ENCODE measurements around the gene CLIP2.

The CLIP2 gene

DNA sequence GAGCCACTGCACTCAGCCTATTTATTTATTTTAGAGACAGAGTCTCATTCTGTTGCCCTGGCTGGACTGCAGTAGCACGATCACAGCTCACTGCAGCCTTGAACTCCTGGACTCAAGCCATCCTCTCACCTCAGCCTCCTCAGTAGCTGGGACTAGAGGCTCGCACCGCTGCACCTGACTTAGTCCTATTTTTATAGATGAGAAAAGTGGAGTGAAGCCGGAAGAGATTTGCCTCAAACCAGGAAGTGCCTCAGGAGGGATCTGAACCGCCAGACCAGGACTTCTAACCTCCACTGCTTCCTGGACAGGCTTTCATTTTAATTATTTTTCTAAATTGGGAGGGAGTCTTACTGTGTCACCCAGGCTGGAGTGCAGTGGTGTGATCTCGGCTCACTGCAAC lies 17.5 kb upstream of the CLIP2 start:
- DNase-seq (ENCODE audit: low read depth in 3 of 3), result no peak

DNA sequence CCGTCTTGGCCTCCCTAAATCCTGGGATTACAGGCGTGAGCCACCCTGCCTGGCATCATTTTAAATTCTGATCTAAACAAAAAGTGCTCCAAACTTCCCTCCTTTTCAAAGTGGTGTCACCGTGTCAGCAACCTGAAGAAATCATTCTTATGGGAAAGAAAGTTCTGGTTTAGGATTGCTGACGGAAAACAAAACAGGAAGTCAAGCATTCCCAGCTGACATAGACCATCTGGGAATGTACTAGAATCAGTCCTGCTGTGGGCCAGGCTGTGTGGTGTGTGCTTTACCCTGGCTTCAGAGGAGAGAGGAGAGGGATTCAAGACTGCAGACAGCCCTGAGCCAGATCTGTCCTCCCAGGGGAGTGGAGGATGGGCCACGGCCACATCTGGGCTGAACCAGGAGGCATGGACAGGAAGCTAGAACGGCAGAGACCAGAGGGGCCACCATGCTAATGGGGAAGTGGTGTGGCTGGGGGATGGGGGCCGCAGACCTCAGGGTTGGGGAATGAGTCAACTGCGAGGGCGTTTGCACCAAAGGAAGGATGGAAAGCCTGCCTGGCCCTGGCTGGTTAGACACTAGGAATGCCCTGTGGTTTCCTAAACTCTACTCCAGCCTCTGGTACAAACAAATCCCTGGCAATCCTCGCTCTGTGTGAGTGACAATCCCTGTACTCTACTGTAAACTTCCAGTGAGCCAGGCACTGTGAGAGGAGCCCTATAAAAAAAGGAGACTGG lies 16.7 kb upstream of the CLIP2 start:
- peak in 1 of 3 experiments; percentile 13 for DNase-seq (ENCODE audit: low read depth in 3 of 3)

DNA sequence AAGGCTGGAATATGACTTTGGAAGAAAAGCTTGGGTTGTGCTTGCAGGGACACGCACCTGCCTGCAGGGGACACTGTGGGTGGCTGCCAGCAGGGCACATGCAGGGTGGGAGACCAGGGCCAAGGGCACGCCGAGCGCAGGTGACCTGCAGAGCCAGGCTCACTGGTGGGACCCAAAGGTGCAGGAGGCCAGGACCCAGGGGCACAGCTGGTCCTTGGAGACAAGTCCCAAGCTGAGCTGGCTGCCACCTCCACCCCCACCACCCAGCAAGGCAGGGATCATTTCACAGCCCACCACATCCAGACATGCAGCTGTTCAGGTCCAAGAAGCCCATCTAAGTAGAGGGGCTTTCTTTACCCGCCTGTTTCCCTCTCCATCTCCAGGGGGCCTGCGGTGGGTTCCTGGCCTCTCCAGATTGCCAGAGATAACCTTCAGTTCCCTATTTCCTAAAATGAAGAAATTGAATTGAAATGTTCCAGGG lies 13.8 kb upstream of the CLIP2 start:
- peak in 1 of 3 experiments; percentile 8 for DNase-seq (ENCODE audit: low read depth in 3 of 3)

DNA sequence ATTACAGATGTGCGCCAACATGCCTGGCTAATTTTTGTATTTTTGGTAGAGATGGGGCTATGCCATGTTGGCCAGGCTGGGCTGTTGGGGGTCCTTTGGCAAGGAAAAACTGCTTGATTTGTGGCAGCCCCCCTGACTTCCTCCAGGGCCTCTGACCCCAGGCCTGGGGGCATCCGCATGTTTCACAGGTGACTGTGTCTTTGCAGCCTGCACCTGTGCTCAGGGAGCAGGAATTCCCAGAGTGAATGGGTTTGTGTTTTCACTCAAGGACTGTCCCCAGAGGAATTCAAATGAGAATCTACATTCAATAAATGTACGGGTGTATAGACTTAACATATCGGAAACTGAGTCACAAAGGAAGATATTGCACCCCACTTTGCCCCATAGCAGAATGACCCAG lies 11.6 kb upstream of the CLIP2 start:
- no peak for DNase-seq (ENCODE audit: low read depth in 3 of 3)

DNA sequence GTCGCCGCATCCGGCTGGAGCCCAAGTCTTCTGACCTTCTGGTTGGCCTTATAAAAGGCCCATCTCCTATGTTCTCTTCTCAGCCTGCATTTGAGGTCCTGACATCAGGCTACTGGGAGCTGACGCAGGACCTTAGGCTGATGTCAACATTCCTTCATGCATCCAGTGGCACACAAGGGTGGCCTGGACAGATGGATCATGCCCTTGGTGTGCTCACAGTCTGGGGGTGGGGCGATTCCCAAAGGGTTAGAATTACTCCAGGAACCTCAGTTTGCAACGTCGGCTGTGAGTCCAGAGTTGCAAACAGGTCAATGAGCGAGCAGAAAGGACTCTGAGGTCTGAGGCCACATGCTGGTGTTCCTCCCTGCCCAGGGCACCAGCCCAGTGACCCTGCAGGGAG lies 8.2 kb upstream of the CLIP2 start:
- no peak for DNase-seq (ENCODE audit: low read depth in 3 of 3)

DNA sequence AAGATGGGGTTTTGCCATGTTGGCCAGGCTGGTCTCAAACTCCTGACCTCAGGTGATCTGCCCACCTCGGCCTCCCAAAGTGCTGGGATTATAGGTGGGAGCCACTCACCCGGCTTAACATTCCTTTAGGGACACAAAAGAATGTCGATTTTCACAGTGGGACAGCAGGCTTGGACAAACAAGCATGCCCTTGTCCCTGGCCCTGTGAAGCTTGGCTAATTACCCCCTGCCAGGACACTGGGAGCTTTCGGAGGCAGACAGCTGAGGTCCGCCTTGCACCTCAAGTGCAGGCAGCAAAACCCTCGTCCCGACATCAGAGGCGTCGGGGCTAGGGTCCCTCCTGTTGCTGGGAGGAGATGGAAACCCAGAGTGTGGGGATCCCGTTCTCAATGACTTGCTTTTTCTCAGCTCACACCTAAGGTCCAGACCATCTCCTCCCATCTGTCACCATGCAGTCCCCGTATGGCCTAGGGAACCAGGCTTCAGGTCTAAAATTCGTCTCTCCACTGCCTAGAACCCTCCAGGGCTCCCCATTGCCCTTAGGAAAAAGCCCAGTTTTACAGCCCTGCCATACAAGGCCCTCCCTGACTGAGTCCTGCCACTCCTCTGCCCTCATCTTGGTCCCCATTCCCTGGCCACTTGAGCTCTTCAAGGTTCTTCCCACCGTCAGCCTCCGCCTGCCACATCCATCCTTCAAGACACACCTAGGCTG lies 6.3 kb upstream of the CLIP2 start:
- DNase-seq (ENCODE audit: low read depth in 3 of 3), result no peak

DNA sequence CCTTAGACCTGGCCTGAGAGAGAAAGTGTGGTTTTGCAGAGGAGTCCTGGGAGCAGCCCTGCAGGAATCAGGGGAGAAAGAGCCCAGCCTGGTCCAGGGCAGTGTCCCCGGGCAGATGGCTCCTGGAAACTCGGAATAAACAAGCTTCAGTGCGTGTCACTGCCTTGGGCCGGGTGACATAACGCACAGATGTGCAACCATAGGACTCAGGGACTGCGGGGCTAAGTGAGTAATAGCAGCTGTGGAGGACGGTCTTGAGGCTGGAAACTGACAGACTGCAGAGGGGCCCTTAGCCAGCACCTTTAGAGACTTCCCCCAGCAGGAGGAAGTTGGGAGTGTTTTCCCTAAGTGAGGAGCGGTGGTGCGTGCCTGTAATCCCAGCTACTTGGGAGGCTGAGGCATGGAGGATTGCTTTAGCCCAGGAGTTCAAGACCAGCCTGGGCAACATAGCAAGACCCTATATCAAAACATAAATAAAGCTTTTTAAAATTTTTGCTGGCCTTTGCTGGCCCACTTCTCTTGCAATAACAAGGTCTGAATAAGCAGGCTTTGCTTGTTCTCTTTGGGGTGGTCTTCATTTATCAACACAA lies 5.3 kb upstream of the CLIP2 start:
- no peak for DNase-seq (ENCODE audit: low read depth in 3 of 3)

DNA sequence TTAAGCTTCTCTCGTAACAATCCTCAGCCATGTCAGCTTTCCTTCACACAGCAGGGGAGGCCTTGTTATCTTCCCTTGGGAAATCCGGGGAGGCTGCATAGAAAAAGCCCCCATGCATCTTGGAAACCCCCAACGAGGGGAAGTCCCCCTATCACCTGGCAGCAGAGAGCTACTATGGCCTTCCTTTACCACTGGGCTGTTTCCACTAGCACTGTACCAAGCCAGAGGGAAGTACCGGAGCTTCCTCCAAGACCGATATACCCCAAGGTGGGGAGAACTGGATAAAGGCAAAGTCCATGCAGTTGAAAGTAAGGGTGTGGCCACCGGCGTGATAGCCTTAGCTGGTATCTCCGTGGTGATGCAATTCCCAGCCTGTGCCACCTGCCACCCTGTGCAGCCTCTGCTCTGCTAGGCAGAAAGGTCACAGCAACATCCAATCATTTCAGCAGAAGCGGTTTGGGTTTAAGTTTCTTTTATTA lies 4.4 kb upstream of the CLIP2 start:
- no peak for DNase-seq (ENCODE audit: low read depth in 3 of 3)

DNA sequence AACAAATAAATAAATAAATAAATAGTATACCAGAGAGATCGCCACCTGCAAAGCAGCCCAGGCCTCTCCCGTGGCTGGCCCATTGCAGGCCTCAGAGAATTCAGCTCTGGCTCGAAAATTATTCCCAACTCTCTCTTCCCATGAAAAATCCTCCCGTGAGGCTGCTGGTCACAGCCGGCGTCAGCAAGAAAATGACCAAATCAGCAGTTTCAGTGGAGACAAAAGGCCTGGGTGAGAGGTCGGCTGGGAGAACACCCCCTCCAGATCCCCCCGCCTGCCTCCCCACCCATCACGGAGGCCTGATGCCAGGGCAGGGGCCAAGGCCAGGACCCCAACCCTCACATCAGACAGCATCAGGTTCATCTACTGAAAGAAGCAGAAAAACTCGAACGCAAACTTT lies 3.1 kb upstream of the CLIP2 start:
- DNase-seq (ENCODE audit: low read depth in 3 of 3), result no peak

DNA sequence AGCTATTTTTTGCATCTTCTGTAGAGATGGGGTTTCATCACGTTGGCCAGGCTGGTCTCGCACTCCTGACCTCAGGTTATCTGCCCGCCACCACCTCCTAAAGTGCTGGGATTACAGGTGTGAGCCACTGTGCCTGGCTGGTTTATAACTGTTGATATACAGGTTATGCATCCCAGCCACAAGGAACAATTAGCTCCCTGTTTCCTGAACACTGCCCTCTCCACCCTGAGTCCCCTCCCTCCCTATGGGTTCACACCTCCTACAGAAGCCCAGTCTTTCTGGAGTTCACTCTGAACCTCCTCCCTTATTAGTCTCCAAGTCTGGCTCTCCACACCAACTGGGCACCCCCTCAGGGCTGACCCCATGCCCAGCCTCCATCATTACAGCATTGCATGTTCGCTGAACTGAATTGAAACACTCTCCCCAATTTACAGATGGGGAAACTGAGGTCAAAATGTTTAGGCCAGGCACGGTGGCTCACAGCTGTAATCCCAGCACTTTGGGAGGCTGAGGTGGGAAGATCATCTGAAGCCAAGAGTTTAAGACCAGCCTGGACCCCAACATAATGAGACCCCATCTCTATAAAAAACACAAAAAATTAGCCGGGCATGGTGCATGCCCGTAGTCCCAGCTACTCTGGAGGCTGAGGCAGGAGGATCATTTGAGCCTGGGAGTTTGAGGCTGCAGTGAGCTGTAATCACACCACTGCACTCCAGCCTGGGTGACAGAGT lies 1.7 kb upstream of the CLIP2 start:
- no peak for DNase-seq (ENCODE audit: low read depth in 3 of 3)

DNA sequence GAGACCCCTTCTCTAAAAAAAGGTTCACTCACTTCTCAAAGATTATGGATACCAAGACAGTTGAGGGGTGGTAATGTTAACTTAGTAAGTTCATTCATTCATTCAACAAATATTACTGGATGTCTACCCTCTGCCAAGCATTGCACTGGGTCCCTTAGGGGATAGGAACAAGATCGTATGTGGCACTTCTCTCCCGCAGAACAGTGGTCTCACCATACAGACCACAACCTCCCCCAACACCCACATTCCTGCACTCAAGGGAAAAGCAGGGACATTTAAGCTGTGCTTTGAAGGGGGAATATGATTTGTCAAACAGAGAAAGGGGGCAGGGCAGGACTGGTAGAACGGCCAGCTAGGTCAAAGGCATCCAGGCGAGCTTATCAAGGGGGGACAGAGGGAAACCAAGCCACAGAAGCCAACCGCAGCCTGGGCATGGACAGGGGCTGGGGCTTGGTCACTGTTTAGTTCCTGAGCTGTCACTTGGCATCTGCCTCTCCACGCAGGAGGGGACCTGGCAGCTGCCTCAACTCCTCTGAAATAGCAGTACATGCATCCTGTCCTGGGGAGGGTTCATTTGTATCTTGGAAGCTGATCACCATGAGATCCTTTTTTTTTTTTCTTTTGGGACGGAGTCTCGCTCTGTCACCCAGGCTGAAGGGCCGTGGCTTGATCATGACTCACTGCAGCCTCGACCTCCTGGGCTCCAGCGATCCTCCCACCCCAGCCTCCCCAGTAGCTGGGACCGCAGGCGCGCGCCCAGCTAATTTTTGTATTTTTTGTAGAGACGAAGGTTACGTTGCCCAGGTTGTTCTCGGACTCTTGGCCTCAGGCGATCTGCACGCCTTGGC lies 949 bp upstream of the CLIP2 start:
- no peak for DNase-seq (ENCODE audit: low read depth in 3 of 3)

DNA sequence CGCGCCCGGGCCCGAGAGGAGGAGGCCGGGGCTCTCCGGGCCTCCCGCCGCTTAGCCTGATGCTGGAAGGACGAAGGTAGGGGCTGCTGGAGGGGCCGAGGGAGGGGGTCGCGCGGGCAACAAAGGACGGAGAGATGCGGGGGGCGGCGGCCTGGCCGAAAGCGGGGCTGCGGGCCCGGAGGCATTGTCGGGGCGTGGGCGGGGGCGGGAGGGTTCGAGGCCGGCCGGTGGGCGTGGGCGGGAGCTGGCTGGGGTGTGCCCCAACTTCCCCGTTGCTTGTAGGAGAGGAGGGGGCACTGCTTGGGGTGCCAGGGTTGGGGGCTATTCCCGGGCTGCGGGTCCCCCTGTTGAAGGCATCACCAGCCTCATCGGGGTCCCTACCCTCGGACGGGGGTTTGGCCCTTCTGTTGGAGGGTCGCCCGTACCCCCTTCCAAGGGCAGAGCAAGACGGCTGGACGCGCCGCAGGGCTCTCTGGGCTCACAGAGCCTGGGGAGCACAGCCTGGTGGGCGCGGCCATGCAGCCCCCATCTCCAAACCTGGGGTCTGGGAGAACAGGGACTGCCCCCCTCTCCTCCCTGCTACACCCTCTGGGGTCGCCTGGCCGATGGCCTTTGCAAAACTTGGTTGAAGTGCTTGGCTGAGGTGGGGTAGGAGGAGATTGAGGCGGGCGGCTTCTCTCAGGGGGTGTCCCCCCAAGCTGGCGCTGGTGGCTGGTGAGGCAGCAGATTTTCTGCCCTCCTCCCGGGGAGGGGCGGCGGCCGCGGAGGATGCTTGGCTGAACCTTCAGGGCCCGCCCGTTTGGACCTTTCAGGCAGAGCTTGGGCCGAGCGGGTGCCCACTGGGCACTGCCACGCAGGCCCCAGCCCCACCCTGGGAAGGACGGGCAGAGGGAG lies 699 bp downstream of the CLIP2 start:
- DNase-seq (ENCODE audit: low read depth in 3 of 3), result no peak

DNA sequence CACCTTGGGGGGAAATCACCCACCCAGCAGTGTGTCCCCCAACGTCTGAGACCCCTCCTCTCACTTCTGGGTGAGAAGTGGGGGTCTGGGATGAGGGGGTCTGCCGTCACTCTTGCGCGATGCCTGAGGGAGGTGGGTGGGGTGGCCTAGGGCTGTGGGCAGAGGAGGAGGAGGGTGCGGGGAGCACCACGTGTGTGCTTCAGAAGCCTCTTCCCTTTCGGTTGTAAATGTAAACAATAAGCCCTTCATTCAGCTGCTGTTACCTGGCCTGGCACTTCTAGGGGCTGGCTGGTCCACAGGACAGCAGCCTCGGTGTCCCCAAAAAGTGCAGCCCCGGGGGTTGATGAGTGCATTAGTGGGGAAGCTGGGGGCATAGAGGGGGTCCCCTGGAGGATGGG lies 1.3 kb downstream of the CLIP2 start:
- DNase-seq (ENCODE audit: low read depth in 3 of 3), result no peak

DNA sequence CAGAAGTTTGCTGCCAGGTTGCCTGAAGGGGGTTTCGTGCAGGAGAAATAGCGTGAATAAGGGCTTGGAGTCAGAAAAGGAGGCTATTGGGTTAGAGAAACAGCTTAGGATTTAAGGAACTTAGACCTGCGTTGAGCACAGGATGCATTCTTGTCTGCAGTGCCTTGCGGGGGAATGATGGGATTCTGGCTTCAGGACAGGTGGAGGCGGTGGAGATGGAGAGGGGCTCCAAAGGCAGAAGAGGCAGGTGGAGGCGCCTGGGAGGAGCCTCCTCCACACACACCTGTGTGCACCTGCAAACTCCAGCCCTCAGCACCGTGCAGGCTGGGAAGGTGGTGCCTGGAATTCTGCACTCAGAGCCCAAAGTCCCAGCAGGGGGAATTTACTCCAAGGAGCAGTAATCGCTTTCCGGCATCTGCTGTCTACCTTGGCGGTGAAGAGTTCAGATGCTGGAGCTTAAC lies 1.8 kb downstream of the CLIP2 start:
- no peak for DNase-seq (ENCODE audit: low read depth in 3 of 3)

DNA sequence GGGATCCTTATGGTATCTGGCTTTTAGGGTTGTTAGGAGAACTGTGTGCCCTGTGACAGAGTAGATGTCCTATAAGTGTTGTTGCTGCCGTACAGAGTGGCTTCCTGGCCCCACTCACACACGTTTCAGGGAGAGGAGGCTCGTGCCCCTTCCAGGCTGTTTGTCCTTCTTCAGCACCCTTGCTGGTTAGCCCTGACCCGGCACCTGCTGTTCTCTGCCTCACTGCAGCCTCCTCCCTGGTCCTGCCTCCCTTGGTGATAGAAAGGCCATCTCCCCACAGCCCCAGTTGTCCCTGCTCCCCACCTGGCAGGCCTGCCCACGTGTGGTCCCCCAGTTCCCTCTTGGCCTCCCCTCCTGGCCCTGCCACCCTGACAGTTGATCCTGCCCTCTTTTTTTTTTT lies 2.3 kb downstream of the CLIP2 start:
- no peak for DNase-seq (ENCODE audit: low read depth in 3 of 3)

DNA sequence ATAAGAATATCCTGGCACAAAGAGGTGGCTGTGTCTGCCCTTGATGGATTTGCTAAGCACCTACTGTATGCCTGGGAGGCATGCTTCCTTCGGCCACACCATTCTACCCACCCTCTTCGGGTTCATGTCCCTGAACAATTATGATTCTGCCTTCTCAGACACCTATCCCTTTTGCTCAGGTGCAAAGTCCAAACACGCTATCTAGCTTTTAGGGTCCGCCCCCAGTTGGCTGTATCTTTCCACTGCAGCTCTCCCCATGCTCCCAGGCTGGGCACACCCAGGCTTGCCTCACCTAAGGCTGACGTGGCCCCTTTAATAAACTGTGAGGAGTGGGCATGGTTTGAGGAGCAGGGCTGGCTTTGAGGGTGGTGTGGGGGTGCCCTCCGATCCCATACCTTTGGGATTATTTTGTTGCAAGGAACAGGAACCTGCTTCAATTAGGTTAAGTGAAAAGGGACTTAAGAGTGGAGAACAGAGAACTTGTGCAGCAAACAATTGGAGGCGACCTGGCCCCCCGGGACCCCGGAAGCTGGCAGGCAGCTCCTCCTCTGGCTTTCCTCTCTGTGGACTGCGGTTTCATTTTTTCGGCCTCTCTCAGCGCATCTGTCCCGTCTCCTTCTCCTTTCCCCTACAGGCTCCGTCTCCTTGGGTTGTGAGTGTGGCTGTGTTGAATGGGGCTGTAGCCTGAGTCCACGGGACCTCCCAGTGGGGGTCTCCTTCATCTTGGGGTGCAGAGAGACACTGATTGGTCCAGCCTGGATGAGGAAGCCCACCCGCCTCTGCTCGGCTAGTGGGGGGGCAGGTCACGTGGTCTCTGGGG lies 3.8 kb downstream of the CLIP2 start:
- no peak for DNase-seq (ENCODE audit: low read depth in 3 of 3)

DNA sequence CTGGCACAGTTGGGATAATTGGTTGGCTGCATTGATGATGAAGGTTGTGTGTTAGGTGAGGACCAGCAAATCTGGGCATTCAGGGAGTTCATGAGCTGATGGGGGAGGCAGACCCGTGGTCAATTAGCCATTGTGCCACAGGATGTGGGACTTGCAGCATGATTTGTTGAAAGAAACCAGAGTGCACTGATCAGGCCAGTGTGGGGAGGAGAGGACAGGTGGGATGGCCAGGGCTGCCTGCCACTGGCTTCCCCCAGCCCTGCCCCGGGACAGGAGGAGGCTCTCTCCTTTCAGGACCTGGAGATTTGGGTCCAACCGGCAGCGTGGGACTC lies 4.3 kb downstream of the CLIP2 start:
- DNase-seq (ENCODE audit: low read depth in 3 of 3), result no peak

DNA sequence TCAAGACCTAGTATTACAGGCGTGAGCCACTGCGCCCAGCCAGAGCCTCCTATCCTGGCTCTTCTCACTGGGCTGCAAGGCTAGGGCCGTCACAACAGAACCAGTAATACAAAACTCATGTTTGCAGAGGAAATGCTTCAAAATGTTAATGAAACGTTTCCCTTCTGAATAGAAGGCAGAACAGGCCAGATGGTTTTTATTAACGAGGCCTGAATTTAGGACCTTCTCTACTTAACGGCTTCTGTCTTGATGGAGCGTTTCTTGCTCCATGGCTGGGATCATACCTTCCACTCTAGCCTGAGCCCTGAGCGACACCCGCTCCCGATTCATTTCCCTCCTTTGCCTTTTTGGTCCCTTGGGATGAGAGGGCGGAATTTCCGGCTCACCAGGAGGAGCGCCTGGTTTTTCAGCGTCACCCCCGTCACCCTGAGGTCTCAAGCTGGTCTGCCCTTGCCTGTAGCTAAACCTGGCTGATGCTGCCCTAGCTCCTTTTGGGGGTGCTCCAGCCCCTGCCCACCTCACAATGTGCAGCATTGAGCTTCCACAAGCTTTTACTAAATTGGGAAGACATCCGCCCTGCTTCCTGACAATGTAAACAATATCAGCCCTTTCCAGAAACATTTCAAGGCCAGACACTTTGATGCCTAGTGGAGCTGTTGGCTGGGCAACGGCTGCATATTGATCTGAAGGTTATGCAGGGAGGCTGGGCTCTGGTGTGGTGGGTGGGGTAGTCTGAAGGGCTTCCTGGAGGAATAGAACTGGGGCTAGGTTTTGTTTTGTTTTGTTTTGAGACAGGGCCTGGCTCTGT lies 5.2 kb downstream of the CLIP2 start:
- DNase-seq (ENCODE audit: low read depth in 3 of 3), result no peak

All from stimulated activated CD4-positive, alpha-beta T cell treated with anti-CD3 and anti-CD28 coated beads, TNF-alpha, amount 100 ng/mL, for 24 hours (primary cell).